Adrenal gland (tissue), 12 donors: ENCODE results near the gene LAMTOR1. TPM values are rescaled to one million over a fixed set of nuclear protein-coding genes. Genes with fewer than 3 reads are reported as not detected.
"Not testable (repeated sequence)": the region's sequence is repeated elsewhere in the genome, so short reads cannot be mapped to it uniquely, and the experiment has no call there.

ENCODE experiments used
- DNase-seq, 7 donors: peaks; one replicate each; pipeline ENCODE4 v3.0.0-alpha.2; 2019 to 2020
- H3K27ac ChIP-seq, 5 donors: fragments of 200-600 bp; sonication (generic) in 4 of 5; 1 replicate in 3 of 5; 2 replicates in 2 of 5; pipeline versions ENCODE4 v1.5.1 to v1.8.0; 2016 to 2020; ENCODE audit warnings: mild to moderate bottlenecking in 1 of 5
- H3K27me3 ChIP-seq: fragments of 200-600 bp; 2 replicates; pipeline ENCODE4 v1.8.0; 2021
- H3K36me3 ChIP-seq, 2 donors: fragments of 200-600 bp; replicated peaks in 1 of 2; 1 replicate in 1 of 2; 2 replicates in 1 of 2; pipeline versions ENCODE4 v1.5.1 to v1.8.0; 2018 to 2022
- H3K4me1 ChIP-seq, 2 donors: fragments of 200-600 bp; replicated peaks in 1 of 2; 1 replicate in 1 of 2; 2 replicates in 1 of 2; pipeline versions ENCODE4 v1.5.1 to v1.8.0; 2018 to 2021
- H3K4me3 ChIP-seq, 4 donors: fragments of 200-600 bp; sonication (generic) in 3 of 4; one replicate each; pipeline ENCODE4 v1.5.1; 2016 to 2018
- H3K9me3 ChIP-seq, 3 donors: fragments of 200-600 bp; sonication (generic) in 1 of 3; replicated peaks in 1 of 3; 1 replicate in 2 of 3; 2 replicates in 1 of 3; pipeline versions ENCODE4 v1.5.1 to v1.8.0; 2016 to 2021
- CTCF ChIP-seq, 6 experiments: fragments of 450-650 bp in 4 of 6; fragments of 200-600 bp in 2 of 6; sonication (generic) in 1 of 6; IDR thresholded peaks; 1 replicate in 5 of 6; 2 replicates in 1 of 6; pipeline versions ENCODE4 v1.5.1 to v1.8.0; 2016 to 2021; ENCODE audit warnings: antibody characterized with exemption in 6 of 6, mild to moderate bottlenecking in 2 of 6, moderate library complexity in 1 of 6
- POLR2A ChIP-seq, 2 donors: fragments of 450-650 bp; IDR thresholded peaks; one replicate each; pipeline ENCODE4 v1.6.1; 2017; ENCODE audit warnings: antibody characterized with exemption in 2 of 2, mild to moderate bottlenecking in 2 of 2, moderate library complexity in 1 of 2
- WGBS, 4 donors: extraction: QIAGEN DNeasy Blood & Tissue Kit in 2 of 4; methylation state at CpG; one replicate each; pipeline versions ENCODE4 v1.1.5 to v1.1.7; 2013 to 2017; 5-methylcytosine and 5-hydroxymethylcytosine counted together
- intact Hi-C, 2 donors: fragments of 100-400 bp; cut with DNase I; formaldehyde crosslinking; loops; one replicate each; pipeline versions ENCODE4 v1.14.1 to v1.15.0; 2022 to 2023
- polyA plus RNA-seq, 3 donors: library from polyadenylated mRNA; stranded (reverse); fragments of 200-250 nt in 2 of 3; fragments of 350-450 nt in 1 of 3; fragmentation: Illumina TruSeq in 1 of 3; extraction: RNeasy Lipid Tissue Mini Kit (QIAGEN cat#74804) in 1 of 3; gene quantifications; one replicate each; pipeline ENCODE4 v1.2.3, GENCODE V29; 2013 to 2014
- total RNA-seq, 9 donors: library from RNA; depleted of rRNA in 4 of 9; stranded (reverse); fragments of >200 nt in 4 of 9; fragments of 120-200 nt in 1 of 9; fragmentation: NEBNext Ultra II Directional in 1 of 9; extraction: Animal tissue kit (Norgen Biotek cat#: 25700) in 1 of 9; gene quantifications; one replicate each; pipeline versions ENCODE4 v1.1.0 to v1.2.4, GENCODE V29; 2013 to 2023
- donor health status: healthy with polysubstance abuse.
- donor health status: Bipolar disorder and iron deficiency.
- donor health status: DM: yes; HTN: yes; CAD: no.
- donor health status: DM: no; HTN: no; CAD: no.
- donor health status: DM: no; HTN: no; CAD: no.
- donor health status: DM: yes; HTN: yes; CAD: no.

LAMTOR1 gene
- total and polyA plus RNA-seq, 12 donors = 86.1 to 297 (median 138) TPM

- WGBS, 4 donors = 79 to 88% (median 86%) methylated on average over 4 of the region's 4 CpGs
- Histone ChIP-seq H3K9me3 (no peaks in the 10 kb centered on the region), H3K27ac (no peak overlapping the region), H3K4me3 (no peak overlapping the region), H3K36me3 (no peaks in the 10 kb centered on the region), H3K4me1 (no peaks in the 10 kb centered on the region), H3K27me3 (no peaks in the 10 kb centered on the region)
- TF ChIP-seq CTCF (IDR thresholded peaks at IDR 0.05) (no peak), POLR2A (IDR thresholded peaks at IDR 0.05) (no peak)
- intact Hi-C loops = no loop called here
- no peak for DNase-seq
These were observed 41.9 kb upstream of the LAMTOR1 start for GRCh38 chr11:72144807-72145565.

- H3K27ac ChIP-seq, H3K4me1 ChIP-seq, H3K27me3 ChIP-seq, H3K36me3 ChIP-seq, H3K9me3 ChIP-seq, H3K4me3 ChIP-seq, DNase-seq, intact Hi-C loops: not testable (repeated sequence)
- WGBS, 4 donors = 74 to 86% methylated on average over 1 of the region's 1 CpG; no CpG with 5 or more reads in 2 of the 4 donors
These were observed 39.4 kb upstream of the LAMTOR1 start for GRCh38 chr11:72142543-72142942.

- H3K4me3 ChIP-seq, intact Hi-C loops, DNase-seq, H3K27ac ChIP-seq, H3K9me3 ChIP-seq, H3K4me1 ChIP-seq, H3K36me3 ChIP-seq, H3K27me3 ChIP-seq: not testable (repeated sequence)
- WGBS, 4 donors = 50 to 83% (median 78%) methylated on average over 1 of the region's 1 CpG
These were observed 39.0 kb upstream of the LAMTOR1 start for GRCh38 chr11:72142086-72142485.

GRCh38 chr11:72141066-72141465 is 38.0 kb upstream of the LAMTOR1 start:
- intact Hi-C loops = no loop called here

GRCh38 chr11:72140661-72141060 is 37.6 kb upstream of the LAMTOR1 start:
- intact Hi-C loops = no loop called here
- TF ChIP-seq POLR2A (IDR thresholded peaks at IDR 0.05) (no peak), CTCF (IDR thresholded peaks at IDR 0.05) (no peak)
- WGBS, 4 donors = 100% methylated on average over 2 of the region's 2 CpGs

More at GRCh38 chr11:72141066-72141465, 38.0 kb upstream of the LAMTOR1 start:
- no peaks in the 10 kb centered on the region for H3K4me1 ChIP-seq
- no peaks in the 10 kb centered on the region for H3K9me3 ChIP-seq
- H3K4me3 ChIP-seq = no peak overlapping the region
- 74 to 91% (median 87%) methylated on average over 3 of the region's 3 CpGs for WGBS, 4 donors
- no peak for TF ChIP-seq CTCF (IDR thresholded peaks at IDR 0.05)
- TF ChIP-seq POLR2A (IDR thresholded peaks at IDR 0.05) = no peak
- H3K27ac ChIP-seq = no peak overlapping the region
- no peaks in the 10 kb centered on the region for H3K27me3 ChIP-seq
- H3K36me3 ChIP-seq = no peaks in the 10 kb centered on the region
- DNase-seq = no peak

More at GRCh38 chr11:72140661-72141060, 37.6 kb upstream of the LAMTOR1 start:
- Histone ChIP-seq H3K27ac (no peak overlapping the region), H3K4me3 (no peak overlapping the region), H3K36me3 (no peaks in the 10 kb centered on the region), H3K27me3 (no peaks in the 10 kb centered on the region), H3K4me1 (no peaks in the 10 kb centered on the region), H3K9me3 (no peaks in the 10 kb centered on the region)
- no peak for DNase-seq
